GM12878 (cell line): ENCODE measurements around the gene TDRD12. TPM values are rescaled to one million over a fixed set of nuclear protein-coding genes. Genes with fewer than 3 reads are reported as not detected.

ENCODE experiments used
- CBFB ChIP-seq: IDR thresholded peaks from 2 replicates; pipeline ENCODE4 v1.6.1; 2016; ENCODE audit warnings: antibody characterized with exemption, low read depth
- CBX5 ChIP-seq: sonication (generic); IDR thresholded peaks from 2 replicates; pipeline ENCODE4 v1.6.1; 2016; ENCODE audit warnings: low read depth, moderate library complexity, mild to moderate bottlenecking, inconsistent platforms
- EED ChIP-seq: sonication (generic); IDR thresholded peaks from 2 replicates; pipeline ENCODE4 v1.6.1; 2016; ENCODE audit warnings: antibody characterized with exemption, low read depth
- EZH2 ChIP-seq: IDR thresholded peaks from 2 replicates; pipeline ENCODE4 v1.6.1; 2012; ENCODE audit warnings: low read depth, mild to moderate bottlenecking, control low read depth, inconsistent platforms, low read length, borderline replicate concordance; ENCODE audit not compliant: control insufficient read depth
- HDGF ChIP-seq: fragments of 450-650 bp; IDR thresholded peaks from 2 replicates; pipeline ENCODE4 v1.6.1; 2016; ENCODE audit warnings: antibody characterized with exemption
- MTA2 ChIP-seq: fragments of 450-650 bp; IDR thresholded peaks from 2 replicates; pipeline ENCODE4 v1.6.1; 2016; ENCODE audit warnings: low read depth, mild to moderate bottlenecking, moderate library complexity
- MTA3 ChIP-seq: IDR thresholded peaks from 2 replicates; pipeline ENCODE4 v1.6.1; 2012; ENCODE audit warnings: low read length, inconsistent platforms, borderline replicate concordance
- MXI1 ChIP-seq: fragments of 150-350 bp; IDR thresholded peaks from 2 replicates; pipeline ENCODE4 v1.6.1; 2011; ENCODE audit warnings: low read depth, mild to moderate bottlenecking, inconsistent platforms, low read length, improper control_type of control experiment
- NFYA ChIP-seq: IDR thresholded peaks from 2 replicates; pipeline ENCODE4 v1.6.1; 2011; ENCODE audit warnings: low read depth, mild to moderate bottlenecking, low read length, improper control_type of control experiment, borderline replicate concordance
- NR2F1 ChIP-seq: fragments of 450-650 bp; conservative IDR thresholded peaks from 2 replicates; pipeline ENCODE4 v1.6.1; 2017; ENCODE audit warnings: mild to moderate bottlenecking
- SMARCA5 ChIP-seq: fragments of 450-650 bp; IDR thresholded peaks from 2 replicates; pipeline ENCODE4 v1.6.1; 2017; ENCODE audit warnings: mild to moderate bottlenecking
- TAF1 ChIP-seq: IDR thresholded peaks from 2 replicates; pipeline ENCODE4 v1.6.1; 2011; ENCODE audit warnings: mild to moderate bottlenecking, low read depth, low read length, borderline replicate concordance
- YY1 ChIP-seq: IDR thresholded peaks from 2 replicates; pipeline ENCODE4 v1.6.1; 2011; ENCODE audit warnings: low read depth, mild to moderate bottlenecking, low read length
- ZBED1 ChIP-seq: IDR thresholded peaks from 2 replicates; pipeline ENCODE4 v1.6.1; 2016; ENCODE audit warnings: borderline replicate concordance
- ZSCAN29 ChIP-seq: fragments of 450-650 bp; IDR thresholded peaks from 2 replicates; pipeline ENCODE4 v1.6.1; 2017; ENCODE audit warnings: mild to moderate bottlenecking, moderate library complexity
- ZZZ3 ChIP-seq: IDR thresholded peaks from 2 replicates; pipeline ENCODE4 v1.6.1; 2011; ENCODE audit warnings: low read depth; ENCODE audit not compliant: control insufficient read depth, insufficient read length
- polyA plus RNA-seq, 11 experiments: library from polyadenylated mRNA; depleted of rRNA in 4 of 11; unstranded in 6 of 11; stranded (reverse) in 5 of 11; fragments of >200 nt; fragmentation: Nextera tagmentation in 4 of 11; fragmentation: Illumina TruSeq in 1 of 11; extraction: Ambion mirVana in 4 of 11; extraction: Trizol in 1 of 11; gene quantifications; 1 replicate in 1 of 11; 2 replicates in 10 of 11; pipeline versions ENCODE4 v1.2.1 to v1.2.3, GENCODE V29; 2011 to 2016; ENCODE audit warnings: inconsistent platforms in 2 of 11, missing spikeins in 2 of 11, low read depth in 1 of 11
- total RNA-seq, 4 experiments: library from RNA; depleted of rRNA in 3 of 4; stranded (reverse); fragments of >200 nt in 3 of 4; fragmentation: Illumina TruSeq in 1 of 4; extraction: Trizol in 1 of 4; gene quantifications; 2 replicates each; pipeline versions ENCODE4 v1.2.1 to v1.2.3, GENCODE V29; 2013 to 2021
- TF ChIP-seq, protein P1 (sequence below), 3 experiments: IDR thresholded peaks in 2 of 3; conservative IDR thresholded peaks in 1 of 3; 2 replicates each; pipeline ENCODE4 v1.5.1; 2011; ENCODE audit warnings: low read depth in 3 of 3, low read length in 3 of 3, mild to moderate bottlenecking in 3 of 3, control low read depth in 2 of 3, moderate library complexity in 2 of 3, inconsistent platforms in 1 of 3, mixed read lengths in 1 of 3; ENCODE audit not compliant: control insufficient read depth in 2 of 3, insufficient read depth in 1 of 3; ENCODE audit errors: extremely low read depth in 1 of 3
- TF ChIP-seq, protein P2 (sequence below): fragments of 450-650 bp; IDR thresholded peaks from 2 replicates; pipeline ENCODE4 v1.6.1; 2016; ENCODE audit warnings: mild to moderate bottlenecking
- TF ChIP-seq, protein P3 (sequence below): fragments of 450-650 bp; IDR thresholded peaks from 2 replicates; pipeline ENCODE4 v1.6.1; 2016; ENCODE audit warnings: mild to moderate bottlenecking, moderate library complexity, borderline replicate concordance
- TF ChIP-seq, protein P4 (sequence below): fragments of 450-650 bp; IDR thresholded peaks from 2 replicates; pipeline ENCODE4 v1.6.1; 2017; ENCODE audit warnings: mild to moderate bottlenecking, moderate library complexity

TDRD12 gene
- total and polyA plus RNA-seq, 10 of the 15 experiments (the other 5 are each of a cell fraction or from before 2014, with no cell fraction given) = 0.08 to 0.15 TPM; not detected in 8

DNA sequence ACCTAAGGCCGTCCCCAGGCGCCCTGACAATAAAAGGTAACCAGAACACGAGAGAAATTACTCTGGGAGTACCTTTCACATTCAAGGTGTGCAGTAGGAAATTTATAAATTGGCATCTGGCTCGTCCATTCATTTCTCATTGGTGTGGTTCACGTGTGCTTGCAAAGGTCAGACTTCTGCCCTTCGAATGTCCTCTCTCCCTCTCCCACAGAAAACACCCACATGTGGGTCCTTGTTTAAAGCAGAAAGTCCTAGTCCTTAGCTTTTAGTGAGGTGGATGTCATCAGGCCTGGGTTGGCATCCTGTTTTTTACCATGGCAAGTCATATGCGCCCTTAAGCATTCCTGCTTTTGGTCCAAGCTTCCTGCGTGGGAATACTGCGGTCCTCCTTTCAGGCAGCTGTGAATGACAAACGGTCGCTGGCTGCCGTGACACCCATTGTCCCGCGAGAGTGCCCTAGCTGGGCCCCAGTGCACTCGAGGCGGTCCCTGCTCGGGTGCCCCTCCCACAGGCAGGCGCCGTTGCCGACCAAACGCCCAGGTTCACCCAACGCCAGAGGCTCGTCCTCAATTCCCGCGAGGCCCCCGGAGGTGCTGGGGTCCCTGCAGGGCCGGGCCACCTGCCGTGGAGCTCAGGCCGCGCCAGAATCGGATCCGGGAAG, 28.1 kb upstream of the TDRD12 start, which contains the start of gene NUDT19 (continued):
- TF ChIP-seq, protein P1, sequence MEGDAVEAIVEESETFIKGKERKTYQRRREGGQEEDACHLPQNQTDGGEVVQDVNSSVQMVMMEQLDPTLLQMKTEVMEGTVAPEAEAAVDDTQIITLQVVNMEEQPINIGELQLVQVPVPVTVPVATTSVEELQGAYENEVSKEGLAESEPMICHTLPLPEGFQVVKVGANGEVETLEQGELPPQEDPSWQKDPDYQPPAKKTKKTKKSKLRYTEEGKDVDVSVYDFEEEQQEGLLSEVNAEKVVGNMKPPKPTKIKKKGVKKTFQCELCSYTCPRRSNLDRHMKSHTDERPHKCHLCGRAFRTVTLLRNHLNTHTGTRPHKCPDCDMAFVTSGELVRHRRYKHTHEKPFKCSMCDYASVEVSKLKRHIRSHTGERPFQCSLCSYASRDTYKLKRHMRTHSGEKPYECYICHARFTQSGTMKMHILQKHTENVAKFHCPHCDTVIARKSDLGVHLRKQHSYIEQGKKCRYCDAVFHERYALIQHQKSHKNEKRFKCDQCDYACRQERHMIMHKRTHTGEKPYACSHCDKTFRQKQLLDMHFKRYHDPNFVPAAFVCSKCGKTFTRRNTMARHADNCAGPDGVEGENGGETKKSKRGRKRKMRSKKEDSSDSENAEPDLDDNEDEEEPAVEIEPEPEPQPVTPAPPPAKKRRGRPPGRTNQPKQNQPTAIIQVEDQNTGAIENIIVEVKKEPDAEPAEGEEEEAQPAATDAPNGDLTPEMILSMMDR (IDR thresholded peaks at IDR 0.05 in 2 of 3, conservative IDR thresholded peaks at IDR 0.05 in 1 of 3; ENCODE audit: control insufficient read depth in 2 of 3, extremely low read depth in 1 of 3, insufficient read depth in 1 of 3, low read depth in 3 of 3, low read length in 3 of 3) = no peak
- peak; percentile 77 for TF ChIP-seq EED
- TF ChIP-seq SMARCA5 = no peak
- TF ChIP-seq NFYA = no peak
- no peak for TF ChIP-seq YY1
- TF ChIP-seq CBX5 = 0 out of 2 replicates have a peak, but pooled peaks have one; percentile 17
- TF ChIP-seq HDGF = peak; percentile 42; the same call in 1 of the 2 replicates
- peak; percentile 67 for TF ChIP-seq TAF1
- TF ChIP-seq ZSCAN29 = no peak
- TF ChIP-seq NR2F1 = no peak
- TF ChIP-seq, protein P2, sequence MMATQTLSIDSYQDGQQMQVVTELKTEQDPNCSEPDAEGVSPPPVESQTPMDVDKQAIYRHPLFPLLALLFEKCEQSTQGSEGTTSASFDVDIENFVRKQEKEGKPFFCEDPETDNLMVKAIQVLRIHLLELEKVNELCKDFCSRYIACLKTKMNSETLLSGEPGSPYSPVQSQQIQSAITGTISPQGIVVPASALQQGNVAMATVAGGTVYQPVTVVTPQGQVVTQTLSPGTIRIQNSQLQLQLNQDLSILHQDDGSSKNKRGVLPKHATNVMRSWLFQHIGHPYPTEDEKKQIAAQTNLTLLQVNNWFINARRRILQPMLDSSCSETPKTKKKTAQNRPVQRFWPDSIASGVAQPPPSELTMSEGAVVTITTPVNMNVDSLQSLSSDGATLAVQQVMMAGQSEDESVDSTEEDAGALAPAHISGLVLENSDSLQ = peak; percentile 43; the same call in 1 of the 2 replicates
- TF ChIP-seq EZH2 = no peak
- peak; percentile 65 for TF ChIP-seq CBFB
- TF ChIP-seq MTA2 = 0 out of 2 replicates have a peak, but pooled peaks have one; percentile 21
- TF ChIP-seq ZZZ3 = no peak
- TF ChIP-seq MTA3 = no peak
- TF ChIP-seq ZBED1 = no peak
- TF ChIP-seq, protein P3, sequence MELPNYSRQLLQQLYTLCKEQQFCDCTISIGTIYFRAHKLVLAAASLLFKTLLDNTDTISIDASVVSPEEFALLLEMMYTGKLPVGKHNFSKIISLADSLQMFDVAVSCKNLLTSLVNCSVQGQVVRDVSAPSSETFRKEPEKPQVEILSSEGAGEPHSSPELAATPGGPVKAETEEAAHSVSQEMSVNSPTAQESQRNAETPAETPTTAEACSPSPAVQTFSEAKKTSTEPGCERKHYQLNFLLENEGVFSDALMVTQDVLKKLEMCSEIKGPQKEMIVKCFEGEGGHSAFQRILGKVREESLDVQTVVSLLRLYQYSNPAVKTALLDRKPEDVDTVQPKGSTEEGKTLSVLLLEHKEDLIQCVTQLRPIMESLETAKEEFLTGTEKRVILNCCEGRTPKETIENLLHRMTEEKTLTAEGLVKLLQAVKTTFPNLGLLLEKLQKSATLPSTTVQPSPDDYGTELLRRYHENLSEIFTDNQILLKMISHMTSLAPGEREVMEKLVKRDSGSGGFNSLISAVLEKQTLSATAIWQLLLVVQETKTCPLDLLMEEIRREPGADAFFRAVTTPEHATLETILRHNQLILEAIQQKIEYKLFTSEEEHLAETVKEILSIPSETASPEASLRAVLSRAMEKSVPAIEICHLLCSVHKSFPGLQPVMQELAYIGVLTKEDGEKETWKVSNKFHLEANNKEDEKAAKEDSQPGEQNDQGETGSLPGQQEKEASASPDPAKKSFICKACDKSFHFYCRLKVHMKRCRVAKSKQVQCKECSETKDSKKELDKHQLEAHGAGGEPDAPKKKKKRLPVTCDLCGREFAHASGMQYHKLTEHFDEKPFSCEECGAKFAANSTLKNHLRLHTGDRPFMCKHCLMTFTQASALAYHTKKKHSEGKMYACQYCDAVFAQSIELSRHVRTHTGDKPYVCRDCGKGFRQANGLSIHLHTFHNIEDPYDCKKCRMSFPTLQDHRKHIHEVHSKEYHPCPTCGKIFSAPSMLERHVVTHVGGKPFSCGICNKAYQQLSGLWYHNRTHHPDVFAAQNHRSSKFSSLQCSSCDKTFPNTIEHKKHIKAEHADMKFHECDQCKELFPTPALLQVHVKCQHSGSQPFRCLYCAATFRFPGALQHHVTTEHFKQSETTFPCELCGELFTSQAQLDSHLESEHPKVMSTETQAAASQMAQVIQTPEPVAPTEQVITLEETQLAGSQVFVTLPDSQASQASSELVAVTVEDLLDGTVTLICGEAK = peak; percentile 27; the same call in 1 of the 2 replicates
- TF ChIP-seq, protein P4, sequence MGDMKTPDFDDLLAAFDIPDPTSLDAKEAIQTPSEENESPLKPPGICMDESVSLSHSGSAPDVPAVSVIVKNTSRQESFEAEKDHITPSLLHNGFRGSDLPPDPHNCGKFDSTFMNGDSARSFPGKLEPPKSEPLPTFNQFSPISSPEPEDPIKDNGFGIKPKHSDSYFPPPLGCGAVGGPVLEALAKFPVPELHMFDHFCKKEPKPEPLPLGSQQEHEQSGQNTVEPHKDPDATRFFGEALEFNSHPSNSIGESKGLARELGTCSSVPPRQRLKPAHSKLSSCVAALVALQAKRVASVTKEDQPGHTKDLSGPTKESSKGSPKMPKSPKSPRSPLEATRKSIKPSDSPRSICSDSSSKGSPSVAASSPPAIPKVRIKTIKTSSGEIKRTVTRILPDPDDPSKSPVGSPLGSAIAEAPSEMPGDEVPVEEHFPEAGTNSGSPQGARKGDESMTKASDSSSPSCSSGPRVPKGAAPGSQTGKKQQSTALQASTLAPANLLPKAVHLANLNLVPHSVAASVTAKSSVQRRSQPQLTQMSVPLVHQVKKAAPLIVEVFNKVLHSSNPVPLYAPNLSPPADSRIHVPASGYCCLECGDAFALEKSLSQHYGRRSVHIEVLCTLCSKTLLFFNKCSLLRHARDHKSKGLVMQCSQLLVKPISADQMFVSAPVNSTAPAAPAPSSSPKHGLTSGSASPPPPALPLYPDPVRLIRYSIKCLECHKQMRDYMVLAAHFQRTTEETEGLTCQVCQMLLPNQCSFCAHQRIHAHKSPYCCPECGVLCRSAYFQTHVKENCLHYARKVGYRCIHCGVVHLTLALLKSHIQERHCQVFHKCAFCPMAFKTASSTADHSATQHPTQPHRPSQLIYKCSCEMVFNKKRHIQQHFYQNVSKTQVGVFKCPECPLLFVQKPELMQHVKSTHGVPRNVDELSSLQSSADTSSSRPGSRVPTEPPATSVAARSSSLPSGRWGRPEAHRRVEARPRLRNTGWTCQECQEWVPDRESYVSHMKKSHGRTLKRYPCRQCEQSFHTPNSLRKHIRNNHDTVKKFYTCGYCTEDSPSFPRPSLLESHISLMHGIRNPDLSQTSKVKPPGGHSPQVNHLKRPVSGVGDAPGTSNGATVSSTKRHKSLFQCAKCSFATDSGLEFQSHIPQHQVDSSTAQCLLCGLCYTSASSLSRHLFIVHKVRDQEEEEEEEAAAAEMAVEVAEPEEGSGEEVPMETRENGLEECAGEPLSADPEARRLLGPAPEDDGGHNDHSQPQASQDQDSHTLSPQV = no peak
- peak; percentile 42 for TF ChIP-seq MXI1
